Bronchial epithelial cell (primary cell): Measurements from ENCODE around the gene SHANK3. TPM values are rescaled to one million over a fixed set of nuclear protein-coding genes. Genes with fewer than 3 reads are reported as not detected.

Experiments used
- DNase-seq: peaks from one replicate; pipeline ENCODE4 v3.0.0-alpha.2; 2010; ENCODE audit warnings: low read depth
- FAIRE-seq: peaks from 2 replicates; lab custom pipeline; 2011; peaks lifted over from hg19 to GRCh38; lab: Jason Lieb, UNC
- H3K27me3 ChIP-seq: 2 replicates; pipeline ENCODE4 v1.5.1; 2011; ENCODE audit warnings: low read length; ENCODE audit not compliant: control insufficient read depth, insufficient read depth
- H3K36me3 ChIP-seq: 2 replicates; pipeline ENCODE4 v1.5.1; 2011; ENCODE audit warnings: low read length; ENCODE audit not compliant: control insufficient read depth, insufficient read depth
- H3K4me3 ChIP-seq: 2 replicates; pipeline ENCODE4 v1.5.1; 2011; ENCODE audit warnings: mild to moderate bottlenecking, low read depth, low read length, control low read depth
- total RNA-seq: library from RNA; depleted of rRNA; stranded (reverse); fragments of >200 nt; gene quantifications from 2 replicates; pipeline ENCODE4 v1.2.1, GENCODE V29; 2014
- TF ChIP-seq, protein P1 (sequence below): IDR thresholded peaks from 2 replicates; pipeline ENCODE4 v1.5.1; 2011; ENCODE audit warnings: mild to moderate bottlenecking, moderate library complexity, low read length, control low read depth, inconsistent platforms; ENCODE audit not compliant: insufficient read depth, severe bottlenecking

The SHANK3 gene
- total RNA-seq, 1 donor from 2014 or later, result 0.79 TPM

DNA sequence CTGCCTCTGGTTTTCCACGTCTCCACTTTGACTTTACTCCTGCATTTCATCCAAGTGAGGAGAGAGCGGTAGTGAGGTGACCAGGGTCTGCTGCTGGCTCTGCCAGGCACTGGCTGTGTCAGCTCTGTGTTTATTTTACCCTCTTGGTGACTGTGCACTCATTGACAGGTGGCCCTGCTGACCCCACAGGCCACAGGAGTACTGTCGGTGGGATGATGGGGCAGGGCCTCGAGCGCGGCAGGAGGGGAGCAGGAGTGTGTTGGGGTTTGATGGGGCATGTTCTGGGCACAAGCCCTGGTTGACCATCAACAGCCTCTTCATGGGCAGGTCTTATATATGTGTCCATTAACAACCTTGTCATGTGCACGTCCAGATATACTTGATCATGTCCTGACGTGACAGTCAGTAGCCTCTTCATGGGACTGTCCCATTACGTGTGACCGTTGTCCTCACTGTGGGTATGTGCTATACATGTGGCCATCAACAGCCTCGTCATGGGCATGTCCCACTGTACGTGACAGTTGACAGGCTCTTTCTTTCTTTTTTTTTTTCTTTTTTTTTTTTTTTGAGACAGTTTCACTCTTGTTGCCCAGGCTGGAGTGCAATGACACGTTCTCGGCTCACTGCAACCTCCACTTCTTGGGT lies 34.0 kb downstream of the SHANK3 start:
- peaks cover 4% of the 10 kb centered on the region for H3K36me3 ChIP-seq
- FAIRE-seq, result peak; percentile 32

DNA sequence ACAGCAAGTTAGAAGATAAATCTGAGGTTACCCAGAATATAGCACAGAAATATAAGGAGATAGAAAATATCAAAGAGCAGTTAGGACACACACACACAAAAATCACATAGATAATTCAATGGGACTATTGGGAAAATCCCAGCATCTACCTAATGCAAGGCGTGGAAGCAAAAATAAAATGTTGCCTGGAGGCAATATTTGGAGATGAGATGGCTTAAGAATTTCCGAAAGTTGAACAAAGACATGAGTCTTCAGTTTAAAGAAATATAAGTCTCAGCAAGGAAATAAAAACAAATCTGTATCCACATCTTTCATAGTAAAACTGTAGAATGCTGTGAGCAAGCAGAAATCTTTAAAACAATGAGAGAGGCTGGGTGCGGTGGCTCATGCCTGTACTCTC lies 35.9 kb downstream of the SHANK3 start:
- TF ChIP-seq, protein P1, sequence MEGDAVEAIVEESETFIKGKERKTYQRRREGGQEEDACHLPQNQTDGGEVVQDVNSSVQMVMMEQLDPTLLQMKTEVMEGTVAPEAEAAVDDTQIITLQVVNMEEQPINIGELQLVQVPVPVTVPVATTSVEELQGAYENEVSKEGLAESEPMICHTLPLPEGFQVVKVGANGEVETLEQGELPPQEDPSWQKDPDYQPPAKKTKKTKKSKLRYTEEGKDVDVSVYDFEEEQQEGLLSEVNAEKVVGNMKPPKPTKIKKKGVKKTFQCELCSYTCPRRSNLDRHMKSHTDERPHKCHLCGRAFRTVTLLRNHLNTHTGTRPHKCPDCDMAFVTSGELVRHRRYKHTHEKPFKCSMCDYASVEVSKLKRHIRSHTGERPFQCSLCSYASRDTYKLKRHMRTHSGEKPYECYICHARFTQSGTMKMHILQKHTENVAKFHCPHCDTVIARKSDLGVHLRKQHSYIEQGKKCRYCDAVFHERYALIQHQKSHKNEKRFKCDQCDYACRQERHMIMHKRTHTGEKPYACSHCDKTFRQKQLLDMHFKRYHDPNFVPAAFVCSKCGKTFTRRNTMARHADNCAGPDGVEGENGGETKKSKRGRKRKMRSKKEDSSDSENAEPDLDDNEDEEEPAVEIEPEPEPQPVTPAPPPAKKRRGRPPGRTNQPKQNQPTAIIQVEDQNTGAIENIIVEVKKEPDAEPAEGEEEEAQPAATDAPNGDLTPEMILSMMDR, result no peak
- DNase-seq, result no peak
- Histone ChIP-seq H3K27me3 (no peaks in the 10 kb centered on the region), H3K36me3 (peaks cover 4% of the 10 kb centered on the region), H3K4me3 (no peak overlapping the region)
- FAIRE-seq, result no peak

More for the DNA sequence above, 34.0 kb downstream of the SHANK3 start:
- TF ChIP-seq, protein P1, result no peak
- DNase-seq, result no peak
- Histone ChIP-seq H3K27me3 (no peaks in the 10 kb centered on the region), H3K4me3 (no peak overlapping the region)

DNA sequence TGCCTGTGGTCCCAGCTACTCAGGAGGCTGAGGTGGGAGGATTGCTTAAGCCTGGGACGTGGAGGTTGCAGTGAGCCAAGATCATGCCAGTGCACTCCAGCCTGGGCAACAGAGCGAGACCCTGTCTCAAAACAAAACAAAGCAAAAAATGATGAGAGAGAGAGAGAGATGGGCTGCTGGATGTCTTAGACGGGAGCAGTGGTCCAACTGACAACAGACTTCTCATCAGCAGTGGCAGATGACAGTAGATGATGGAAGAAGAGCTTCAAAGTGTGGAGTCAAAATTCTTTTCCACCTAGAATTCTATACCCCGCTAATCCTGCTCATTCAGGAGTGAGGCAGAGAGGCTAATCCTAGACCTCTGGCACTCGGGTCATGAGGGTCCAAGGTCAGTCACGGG lies 36.4 kb downstream of the SHANK3 start:
- Histone ChIP-seq H3K4me3 (no peak overlapping the region), H3K36me3 (peaks cover 3% of the 10 kb centered on the region), H3K27me3 (no peaks in the 10 kb centered on the region)
- TF ChIP-seq, protein P1, result no peak
- no peak for DNase-seq
- FAIRE-seq, result peak; percentile 70

DNA sequence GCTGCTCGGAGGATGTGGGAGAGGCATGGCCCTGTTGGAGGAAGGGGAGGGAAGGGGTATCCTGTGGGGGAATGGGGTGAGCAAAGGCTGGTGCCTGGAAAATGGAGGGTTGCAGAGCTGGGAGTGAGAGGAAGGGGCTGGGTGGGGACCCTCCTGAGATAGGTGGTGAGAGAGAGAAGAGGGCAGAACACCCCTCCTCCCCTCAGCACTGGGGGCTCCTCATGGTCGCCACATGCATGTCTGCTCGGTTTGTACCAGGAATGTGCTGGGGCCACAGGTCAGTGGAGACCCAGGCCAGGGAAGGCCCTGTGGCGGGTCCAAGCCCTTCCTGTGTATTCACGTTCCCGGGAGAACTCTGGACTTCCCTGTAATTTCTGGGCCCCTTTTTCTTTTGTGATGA lies 37.6 kb downstream of the SHANK3 start:
- DNase-seq, result no peak
- H3K36me3 ChIP-seq, result peaks cover 2% of the 10 kb centered on the region
- TF ChIP-seq, protein P1, result no peak

DNA sequence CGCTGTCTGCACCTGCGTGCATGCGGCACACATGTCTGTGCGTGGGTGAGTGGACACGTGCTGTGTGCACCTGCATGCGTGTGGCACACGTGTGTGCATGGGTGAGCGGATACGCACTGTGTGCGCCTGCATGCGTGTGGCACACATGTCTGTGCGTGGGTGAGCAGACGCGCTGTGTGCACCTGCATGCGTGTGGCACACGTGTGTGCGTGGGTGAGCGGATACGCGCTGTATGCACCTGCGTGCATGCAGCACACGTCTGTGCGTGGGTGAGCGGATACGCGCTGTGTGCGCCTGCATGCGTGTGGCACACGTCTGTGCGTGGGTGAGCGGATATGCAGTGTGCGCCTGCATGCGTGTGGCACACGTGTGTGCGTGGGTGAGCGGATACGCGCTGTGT lies 38.3 kb downstream of the SHANK3 start:
- TF ChIP-seq, protein P1, result no peak
- FAIRE-seq, result peak; percentile 96
- DNase-seq, result no peak
- Histone ChIP-seq H3K36me3 (peaks cover 2% of the 10 kb centered on the region), H3K27me3 (no peaks in the 10 kb centered on the region), H3K4me3 (no peak overlapping the region)

More for the DNA sequence above, 37.6 kb downstream of the SHANK3 start:
- Histone ChIP-seq H3K27me3 (no peaks in the 10 kb centered on the region), H3K4me3 (no peak overlapping the region)
- no peak for FAIRE-seq
